Measurements from ENCODE around the gene SARDH.
A peak's percentile ranks its signal among the peaks of the same experiment; 100 is the strongest.
"Not testable (repeated sequence)": the region's sequence is repeated elsewhere in the genome, so short reads cannot be mapped to it uniquely, and the experiment has no call there.

SARDH gene

DNA sequence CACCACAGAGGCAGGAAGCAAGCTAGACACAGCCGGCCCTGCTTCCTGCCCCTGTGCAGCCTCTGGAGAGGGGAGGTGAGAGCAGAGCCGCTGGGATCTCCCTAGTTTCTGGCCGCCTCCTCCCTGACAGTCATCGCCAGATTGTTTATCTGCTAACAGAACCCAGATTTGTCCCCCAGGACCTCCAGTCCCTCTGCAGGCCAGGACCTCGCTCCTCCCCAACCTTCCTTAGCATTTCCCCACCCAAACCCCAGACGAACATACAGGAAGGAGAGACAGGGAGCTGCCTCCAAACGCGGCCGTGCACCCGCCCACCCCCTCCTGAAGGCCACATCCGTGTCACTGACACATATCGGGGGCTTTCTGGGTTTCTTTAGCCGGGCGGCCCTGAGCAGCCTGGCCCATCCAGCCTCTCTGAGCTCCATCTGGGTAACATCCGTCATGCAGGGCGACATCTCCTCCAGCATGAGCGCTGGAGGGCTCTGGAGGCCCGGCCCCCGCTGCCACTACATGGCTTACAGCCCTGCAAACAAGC is 54.5 kb downstream of the SARDH start:
- peak; percentile 33 for DNase-seq

DNA sequence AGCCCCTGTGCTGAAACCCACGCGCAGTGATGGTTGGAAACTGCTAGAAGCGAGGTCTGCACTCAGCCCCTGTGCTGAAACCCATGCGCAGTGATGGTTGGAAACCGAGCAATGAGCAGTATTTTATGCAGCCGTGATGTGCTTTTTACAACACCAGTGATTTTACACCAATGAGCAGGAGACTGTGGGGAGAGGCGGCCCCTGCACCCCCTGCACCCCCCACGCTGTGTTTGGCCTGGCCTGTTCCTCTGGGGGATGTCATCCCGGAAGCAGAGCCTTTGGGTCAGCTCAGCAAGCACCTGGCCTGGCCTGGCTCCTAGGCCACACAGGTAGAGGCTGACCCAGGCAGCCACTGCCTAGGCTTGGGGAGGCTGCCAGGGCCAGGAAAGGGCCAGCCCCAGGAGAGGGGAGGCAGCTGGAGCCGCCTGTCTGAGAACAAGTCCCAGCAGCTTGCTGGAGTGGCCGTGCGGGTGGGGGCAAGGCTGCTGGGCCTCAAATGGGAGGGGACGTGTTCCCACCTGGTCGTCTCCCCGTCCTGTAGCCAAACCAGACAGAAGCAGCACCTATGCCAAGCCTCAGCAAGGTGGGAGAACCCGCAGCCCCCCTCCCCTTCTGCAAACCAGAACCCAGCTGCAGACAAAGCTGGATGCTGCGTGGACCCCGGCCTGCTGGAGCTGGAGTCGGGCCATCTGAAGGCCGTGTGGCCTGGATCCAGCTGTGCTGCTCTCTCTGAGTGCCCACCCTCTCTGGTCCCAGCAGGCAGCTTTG is 55.1 kb downstream of the SARDH start:
- DNase-seq, result no peak

DNA sequence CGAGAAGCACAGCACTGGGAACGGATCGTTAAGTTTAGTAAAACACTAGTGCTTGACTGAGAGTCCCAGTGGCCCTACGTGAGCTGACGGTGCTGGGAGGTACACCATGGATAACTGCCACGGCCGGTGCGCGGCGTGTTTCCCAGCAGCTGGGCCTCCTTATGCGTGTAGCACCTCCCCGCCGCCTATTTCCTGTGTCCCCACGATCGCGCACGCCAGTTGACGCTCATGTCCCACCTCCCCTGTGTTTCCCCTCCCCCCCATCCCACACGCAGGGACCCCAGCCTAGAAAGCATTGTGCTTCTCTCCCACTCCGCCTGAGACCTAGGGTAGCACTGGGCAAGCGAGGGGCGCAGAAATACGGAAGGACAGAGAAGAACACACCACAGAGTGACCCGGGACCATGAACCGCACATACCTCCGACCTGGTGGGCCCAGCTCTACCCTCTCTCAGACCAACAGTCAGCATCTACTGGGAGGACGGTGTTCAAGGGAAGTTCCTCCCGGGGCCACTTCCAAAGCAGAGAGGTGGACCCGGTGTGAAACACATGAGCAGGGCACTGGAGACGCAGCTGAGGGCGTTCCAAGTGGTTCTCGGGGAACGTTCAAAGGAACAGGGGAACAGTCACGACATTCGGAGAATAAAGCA is 56.4 kb downstream of the SARDH start:
- DNase-seq, result no peak

DNA sequence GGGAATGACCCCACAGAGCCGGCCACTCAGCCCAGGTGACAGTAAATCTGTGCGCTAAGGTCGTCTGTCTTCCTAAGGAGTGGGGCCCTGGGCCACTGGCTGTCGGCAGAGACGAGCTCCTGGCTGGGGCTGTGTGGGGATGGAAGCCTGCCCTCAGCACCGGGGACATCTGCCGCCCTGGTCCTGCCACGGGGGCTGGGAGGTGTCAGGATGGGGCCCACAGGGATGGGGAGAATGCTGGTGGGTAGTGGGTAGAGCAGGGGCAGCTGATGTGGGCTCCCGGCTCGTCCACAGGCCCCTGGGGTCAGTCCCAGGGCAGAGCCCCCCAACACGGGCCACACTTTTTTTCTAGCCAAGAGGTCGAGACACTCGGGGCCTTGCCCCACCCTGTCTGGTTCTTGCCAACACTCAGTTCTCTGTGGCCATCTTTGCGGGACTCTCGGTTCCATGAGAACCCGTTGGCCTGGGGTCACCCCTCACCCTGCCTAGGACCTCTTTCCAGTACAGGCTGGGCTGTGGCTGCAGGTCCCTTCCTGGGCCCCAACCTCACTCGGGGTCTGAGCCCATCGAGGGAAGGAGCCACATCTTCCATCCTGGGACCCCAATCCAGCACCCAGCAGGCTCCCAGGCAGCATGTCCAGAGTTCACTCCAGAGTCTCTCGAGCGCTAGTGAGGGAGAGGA is 57.0 kb downstream of the SARDH start:
- DNase-seq, result no peak

DNA sequence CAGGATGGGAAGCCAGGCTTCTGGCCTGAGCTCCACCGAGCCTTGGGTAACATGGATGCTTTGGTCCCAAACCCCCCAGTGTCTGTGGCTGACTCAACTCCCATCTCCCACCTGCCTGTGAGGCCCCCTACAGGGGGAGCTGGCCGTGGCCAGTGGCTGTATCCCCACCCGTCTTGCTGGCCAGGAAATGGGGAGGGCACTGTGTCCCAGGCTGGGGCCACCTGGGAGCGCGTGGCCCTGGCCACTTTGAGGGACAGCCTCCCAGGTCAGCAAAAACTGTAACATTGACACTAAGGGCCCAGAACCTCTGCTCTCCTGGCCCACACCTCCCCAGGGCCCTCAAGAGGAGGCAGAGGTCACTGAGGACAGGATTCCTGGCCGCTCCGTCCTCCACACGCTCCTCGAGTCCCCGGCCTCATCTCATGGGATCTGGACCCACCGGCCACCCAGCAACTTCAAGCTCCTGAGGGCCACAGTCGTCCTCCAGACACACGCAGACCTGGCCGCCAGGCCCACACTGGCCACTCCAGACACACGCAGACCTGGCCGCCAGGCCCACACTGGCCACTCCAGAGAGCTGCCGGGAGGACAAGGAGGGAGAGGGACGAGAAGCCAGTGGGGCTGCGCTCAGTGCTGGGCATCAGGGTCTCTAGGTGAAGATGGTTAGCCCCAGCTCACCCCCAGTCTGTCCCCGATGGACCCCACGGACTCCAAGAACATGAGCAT is 57.7 kb downstream of the SARDH start:
- DNase-seq, result no peak

DNA sequence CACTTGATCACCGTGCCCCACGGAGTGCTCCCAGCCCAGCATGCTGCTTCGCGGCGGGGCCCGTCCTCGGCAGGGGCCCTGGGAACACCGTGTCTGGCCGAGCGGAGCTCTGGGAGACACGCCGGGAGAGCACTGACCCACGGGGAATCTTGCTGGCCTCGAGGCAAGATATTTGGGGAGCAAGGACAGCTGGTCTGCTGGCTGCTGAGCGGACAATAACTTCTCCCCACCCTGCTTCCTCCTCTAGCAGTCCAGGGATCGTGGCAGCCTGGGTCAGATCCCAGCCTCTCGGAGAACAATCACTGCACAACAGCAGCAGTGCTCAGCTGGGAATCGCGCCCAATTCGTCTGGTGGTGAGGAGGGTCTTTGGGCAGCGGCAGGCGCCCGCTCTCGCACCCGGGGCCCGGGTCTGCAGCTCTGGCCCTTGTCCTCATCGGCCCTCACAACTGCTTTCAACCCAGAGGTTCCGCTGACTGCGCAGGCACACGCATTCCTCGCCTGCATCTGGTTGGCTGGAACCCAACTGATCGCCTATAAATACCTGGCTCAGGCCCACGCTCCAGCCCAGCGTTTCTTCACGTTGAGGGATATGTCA is 58.6 kb downstream of the SARDH start:
- DNase-seq, result no peak

DNA sequence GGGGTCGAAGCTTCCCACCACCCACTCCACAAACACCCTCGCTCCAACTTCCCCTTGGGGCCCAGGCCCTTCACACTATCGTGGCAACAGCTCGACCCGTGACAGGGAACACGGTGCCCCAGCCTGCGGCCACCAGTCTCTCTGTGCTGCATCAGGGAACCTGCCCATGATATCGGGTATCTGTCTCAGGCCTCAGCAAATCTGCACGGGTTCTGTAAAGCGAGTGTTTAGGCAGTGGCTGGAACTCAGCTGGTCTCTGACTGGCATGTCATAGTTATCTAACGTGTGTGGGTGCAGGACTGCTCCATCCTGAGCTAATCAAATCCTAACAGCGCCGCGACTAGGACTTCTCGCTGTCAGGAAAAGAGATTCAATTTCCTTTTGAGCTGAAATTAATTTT is 59.1 kb downstream of the SARDH start:
- DNase-seq, result no peak

DNA sequence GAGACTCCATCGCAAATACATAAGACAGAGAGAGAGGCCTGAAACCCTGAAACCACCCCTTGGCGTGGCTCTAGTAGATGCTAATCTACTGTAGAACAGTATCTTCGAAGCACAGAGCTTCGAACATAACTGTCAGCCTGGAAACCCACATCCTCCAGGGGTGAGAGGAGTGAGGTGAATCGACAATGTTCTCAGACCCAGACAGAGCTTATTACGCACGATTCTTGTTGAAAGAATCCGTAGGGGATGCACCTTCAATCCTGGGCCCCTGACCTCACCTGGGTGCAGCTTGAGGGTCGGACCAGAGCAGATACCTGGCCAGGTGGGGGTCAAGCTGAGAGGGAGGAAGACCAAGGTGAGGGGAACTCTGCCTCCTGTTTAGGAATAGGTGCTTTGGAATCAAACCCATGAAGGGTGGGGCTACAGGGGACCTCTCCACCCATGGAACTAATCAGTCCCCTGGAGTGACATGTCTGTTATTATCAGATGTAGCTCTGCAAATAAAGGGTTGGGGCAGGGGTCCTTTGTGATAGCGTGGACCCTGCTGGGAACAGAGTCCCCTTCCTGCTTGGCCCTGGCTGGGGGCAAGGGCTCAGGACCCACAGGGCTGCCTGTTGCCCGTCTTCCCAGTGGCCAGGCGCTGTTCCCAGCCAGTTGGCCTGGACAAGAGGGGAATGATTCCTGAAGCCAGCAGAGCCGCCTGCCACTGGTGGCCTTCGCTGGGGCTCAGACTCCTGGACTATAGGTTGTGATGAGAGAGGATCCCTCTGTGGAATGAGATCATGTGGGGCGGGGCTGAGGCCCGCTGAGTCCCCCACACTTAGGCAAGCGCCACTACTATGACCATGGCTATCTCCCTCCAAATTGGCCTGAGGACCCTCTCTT is 60.8 kb downstream of the SARDH start:
- DNase-seq, result no peak

DNA sequence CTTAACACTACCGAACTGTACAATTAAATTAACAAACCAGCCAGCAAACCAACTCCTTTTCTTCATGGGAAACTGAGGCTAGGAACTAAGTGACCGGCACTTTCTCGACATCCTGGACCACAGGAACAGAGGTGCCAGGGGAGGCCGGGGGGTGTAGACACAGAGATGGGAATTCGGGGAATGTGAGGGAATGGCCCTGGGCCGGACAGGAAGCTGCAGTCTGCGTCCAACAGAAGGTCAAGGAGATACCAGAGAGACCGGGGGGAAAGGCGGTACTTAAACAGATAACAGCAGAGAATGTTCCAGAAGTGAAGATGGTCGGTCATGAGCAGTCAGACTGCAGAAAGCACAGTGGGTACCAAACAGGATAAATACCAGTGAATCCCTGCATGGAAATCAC is 61.7 kb downstream of the SARDH start:
- DNase-seq, result no peak

DNA sequence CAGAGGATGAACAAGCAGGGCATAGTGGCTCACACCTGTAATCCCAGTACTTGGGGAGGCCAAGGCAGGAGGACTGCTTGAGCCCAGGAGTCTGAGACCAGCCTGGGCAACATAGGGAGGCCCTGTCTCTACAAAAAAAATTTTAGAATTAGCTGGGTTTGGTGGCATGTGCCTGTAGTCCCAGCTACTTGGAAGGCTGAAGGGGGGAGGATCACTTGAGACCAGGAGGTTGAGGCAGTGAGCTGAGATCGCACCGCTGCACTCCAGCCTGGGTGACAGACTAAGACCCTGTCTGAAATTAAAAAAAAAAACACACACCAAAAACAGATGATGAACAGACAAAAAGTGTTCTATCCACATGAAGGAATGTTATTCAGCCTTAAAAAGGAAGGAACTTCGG is 62.4 kb downstream of the SARDH start:
- not testable (repeated sequence) for DNase-seq

DNA sequence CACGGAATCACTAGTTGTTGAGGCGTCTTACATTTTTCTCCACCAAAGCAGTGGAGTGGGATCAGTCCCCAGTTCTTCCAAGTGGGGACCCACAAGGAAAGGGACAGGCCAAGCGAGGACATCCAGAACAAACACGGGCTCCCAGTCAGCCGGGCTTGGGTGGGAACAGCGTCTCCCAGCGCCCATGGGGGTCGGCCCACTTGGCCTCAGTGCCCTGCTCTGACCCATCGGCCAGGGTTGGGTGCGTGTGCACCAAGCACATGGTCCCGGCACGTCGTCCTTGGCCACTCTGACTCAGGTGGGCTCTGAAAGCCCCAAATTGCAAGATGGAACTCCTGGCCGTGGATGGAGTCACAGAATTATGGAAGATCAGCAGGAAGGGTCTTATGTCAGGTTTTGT is 64.1 kb downstream of the SARDH start:
- DNase-seq, result no peak

DNA sequence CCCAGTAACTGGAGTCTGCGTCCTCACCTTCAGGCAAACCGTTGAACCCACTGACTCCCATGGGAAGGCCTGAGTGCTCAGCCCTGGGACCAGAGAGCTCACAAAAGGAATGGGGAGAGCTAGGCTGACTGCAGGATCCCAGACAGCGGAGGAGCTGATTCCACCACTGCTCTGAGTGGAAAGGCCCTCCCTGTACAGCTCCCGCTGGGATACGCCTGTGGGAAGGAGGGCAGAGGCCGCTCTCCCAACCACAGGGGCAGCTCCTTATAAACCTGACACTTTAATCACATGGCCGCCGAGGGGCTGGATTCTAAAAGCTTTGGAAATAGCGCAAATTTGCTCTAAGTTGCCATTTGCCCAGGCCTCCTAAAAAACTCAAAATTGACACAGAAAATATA is 64.9 kb downstream of the SARDH start:
- no peak for DNase-seq

DNA sequence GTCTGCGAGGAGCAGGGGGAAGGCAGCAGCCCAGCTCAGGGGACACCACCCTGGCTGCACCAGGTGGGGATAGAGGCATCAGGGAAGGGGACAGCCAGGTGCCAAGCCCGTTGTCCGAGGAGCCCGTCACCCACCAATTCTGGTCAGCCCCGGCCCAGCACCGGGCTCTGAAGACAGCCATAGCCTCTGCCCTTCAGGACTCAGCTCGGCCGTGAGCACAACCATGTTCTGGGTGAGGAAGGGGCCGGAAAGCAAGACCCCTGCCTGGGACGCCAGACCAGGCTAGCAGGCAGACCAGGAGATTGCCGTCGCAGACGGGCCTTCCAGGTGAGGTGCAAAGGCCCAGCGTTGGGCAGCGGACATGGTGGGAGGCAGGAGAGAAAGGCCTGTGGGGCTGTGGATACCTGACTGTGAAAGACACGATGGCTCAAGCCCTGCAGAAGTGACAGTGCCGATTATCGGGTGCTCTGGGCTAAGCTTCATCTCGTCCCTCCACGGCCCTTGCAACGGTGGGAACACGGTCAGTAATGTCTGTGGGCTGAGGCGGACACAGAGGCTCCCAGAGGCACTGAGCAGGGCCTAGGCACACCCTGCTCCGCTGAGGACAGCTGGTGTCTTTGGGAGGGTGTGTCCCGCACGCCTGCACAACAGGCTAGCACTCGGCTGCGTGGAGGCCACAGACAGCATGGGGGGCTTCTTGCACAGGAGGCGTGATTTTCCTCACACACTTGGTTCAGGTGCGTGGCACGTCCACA is 65.5 kb downstream of the SARDH start:
- DNase-seq, result no peak

DNA sequence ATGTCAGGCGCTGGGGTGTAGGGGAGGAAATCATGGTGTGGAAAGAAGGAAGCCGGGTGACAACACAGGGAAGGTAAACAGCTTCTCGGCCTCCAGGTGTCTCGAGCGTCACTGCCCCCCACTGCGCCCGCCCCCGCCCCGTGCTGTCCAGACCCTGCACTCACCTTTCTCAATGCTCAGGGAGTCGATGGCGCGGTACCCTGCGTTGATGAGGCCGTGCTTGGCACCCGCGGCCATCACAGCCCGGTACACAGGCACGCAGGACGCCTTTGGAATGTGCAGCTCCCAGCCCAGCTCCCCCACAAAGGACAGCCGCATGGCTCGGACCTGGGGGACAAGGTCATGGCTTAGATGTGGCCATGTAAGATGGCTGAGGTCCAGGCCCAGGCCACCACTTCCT is 66.8 kb downstream of the SARDH start:
- DNase-seq, result no peak

DNA sequence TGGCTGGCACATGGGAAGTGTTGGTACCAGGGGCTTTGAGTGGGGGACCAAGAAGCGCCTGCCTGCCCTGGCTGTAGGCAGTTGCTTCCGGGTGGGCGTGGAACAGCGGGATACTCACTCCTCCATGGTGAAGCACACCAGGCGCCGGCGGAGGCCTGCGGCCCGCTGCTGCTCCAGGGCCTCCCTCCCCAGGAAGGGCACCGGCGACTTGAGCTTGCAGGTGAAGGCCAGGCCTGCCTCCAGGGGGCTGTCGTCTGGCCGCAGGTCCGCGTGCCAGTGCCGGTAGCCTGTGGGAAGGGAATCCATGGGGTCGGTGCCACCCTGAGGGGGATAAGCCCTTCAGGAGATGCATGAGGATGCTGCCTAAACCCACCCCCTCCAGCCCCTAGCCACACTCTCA is 67.7 kb downstream of the SARDH start:
- DNase-seq, result no peak

DNA sequence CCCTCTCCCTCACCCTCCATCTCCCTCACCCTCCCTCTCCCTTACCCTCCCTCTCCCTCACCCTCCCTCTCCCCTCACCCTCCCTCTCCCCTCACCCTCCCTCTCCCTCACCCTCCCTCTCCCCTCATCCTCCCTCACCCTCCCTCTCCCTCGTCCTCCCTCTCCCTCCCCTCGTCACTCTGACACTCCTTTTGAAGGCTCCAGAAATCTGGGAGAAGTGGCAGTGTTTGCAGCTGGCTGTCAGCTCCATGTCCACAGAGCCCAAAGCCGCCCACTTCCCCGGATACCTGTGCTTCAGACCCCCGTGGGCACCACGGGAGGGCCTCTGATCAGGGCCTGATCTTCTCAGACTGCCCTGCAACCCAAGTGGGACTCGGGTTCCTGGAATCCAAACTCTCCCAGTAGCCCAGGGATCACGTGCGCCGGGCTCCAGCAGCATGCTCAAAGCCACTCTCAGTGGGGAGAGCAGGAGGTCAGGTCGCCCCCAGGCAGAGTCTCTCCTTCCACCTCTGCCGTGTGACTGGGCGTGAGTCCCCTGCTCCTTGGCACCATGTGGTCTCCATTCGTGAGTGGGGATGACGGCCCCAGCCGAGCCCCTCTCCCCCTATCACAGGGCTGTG is 68.9 kb downstream of the SARDH start:
- no peak for DNase-seq

DNA sequence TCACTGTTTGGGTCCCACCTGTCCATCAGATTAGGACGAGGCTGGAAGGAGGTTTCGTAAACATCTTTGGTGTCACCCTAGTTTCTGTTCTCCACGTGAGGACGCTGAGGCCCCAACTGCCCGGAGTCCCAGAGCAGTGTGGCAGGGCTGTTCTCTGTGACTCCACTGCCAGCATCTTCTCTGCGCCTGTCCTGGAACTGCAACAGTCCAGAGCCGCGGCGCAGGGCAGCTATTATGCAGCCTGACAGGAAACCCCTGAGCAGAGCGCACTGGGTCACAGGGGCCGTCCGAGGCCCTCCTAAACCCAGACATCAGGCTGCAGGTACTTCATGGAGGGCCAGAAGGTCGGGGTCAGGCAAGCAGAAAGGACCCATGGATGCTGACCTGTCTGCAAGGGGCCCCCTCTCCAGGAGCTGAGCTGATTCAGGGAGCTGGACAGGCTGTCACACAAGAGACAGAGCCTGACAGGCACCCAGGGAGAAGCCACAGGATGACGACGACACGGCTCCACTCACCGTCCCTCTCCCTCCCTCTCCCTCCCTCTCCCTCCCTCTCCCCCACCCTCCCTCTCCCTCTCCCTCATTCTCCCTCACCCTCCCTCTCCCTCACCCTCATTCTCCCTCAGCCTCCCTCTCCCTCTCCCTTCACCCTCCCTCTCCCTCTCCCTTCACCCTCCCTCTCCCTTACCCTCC is 70.2 kb downstream of the SARDH start:
- no peak for DNase-seq

DNA sequence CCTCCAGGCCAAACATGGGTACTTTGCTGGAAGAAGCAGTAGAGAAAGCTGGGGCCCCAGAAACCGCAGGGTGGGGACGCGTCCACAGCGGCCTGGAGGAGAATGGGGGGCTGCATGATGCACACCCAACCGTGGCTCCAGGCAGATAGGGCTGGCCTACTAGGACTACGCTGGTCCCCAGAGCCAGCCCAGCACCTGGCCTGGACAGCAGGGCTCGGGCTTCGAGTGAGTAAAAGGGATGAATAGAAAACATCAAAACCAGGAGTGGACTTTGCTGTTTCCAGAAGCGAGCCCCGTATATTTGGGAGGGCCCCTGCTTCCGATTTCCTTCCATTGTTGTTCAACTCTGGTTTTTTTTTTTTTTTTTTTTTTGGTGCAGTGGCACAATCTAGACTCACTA is 71.3 kb downstream of the SARDH start:
- no peak for DNase-seq

DNA sequence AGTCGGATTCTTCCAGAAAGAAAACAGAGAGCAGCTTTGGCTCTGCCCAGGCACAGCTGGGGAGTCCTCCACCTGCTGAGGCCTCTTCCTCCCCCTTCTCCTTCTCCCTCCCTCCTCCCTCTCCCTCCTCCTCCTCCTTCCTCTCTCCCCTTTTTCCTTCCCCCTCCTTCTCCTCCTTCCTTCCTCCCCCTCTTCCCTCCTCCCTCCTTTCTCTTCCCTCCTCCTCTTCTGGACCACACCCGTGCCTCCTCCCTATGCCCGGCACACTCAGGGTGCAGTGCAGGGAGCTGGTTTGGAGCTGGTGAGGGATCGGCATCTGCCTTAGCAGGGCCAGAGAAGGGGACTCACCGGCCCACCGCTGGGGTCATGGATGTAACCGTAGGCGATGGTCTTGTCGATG is 71.8 kb downstream of the SARDH start:
- DNase-seq, result no peak

DNA sequence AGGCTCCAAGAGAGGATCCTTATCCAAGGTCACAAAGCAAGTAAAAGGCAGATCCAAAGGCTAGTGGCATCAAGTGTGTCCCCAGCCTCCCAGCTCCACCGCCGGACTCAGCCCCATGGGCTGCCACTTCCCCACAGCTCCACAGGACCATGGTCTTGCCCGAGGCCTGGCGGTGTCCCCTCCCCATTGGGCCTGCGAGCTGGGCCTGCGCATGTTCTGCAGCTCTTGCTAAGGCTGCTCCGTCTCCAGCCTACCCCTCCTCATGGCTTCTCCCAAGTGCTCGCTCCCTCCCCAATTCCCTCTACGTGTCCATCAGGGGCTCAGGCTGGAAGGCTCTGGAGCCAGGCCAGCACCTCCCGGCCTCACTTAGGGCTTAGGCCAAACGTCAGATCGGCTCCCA is 72.6 kb downstream of the SARDH start:
- DNase-seq, result no peak

Measured in fibroblast of skin of scalp (primary cell).